Fibroblast of gingiva (primary cell): ENCODE measurements around the gene NAV2.
A peak's percentile ranks its signal among the peaks of the same experiment; 100 is the strongest.
"Not testable (repeated sequence)": the region's sequence is repeated elsewhere in the genome, so short reads cannot be mapped to it uniquely, and the experiment has no call there.

Source experiments
- DNase-seq: peaks from one replicate; pipeline ENCODE4 v3.0.0-alpha.2; 2011; ENCODE audit warnings: low read depth

NAV2 gene

GRCh38 chr11:19890308-19890707, 177.7 kb downstream of the NAV2 start:
- peak; percentile 32 for DNase-seq

GRCh38 chr11:19891022-19891421, 178.4 kb downstream of the NAV2 start:
- DNase-seq = no peak

GRCh38 chr11:19892387-19892786, 179.8 kb downstream of the NAV2 start:
- no peak for DNase-seq

- DNase-seq = peak; percentile 35
Measured at GRCh38 chr11:19892876-19893275, 180.2 kb downstream of the NAV2 start.

- DNase-seq = no peak
Measured at GRCh38 chr11:19894404-19894803, 181.8 kb downstream of the NAV2 start.

- not testable (repeated sequence) for DNase-seq
Measured at GRCh38 chr11:19895037-19895436, 182.4 kb downstream of the NAV2 start.

- no peak for DNase-seq
Measured at GRCh38 chr11:19895776-19896175, 183.1 kb downstream of the NAV2 start.

- DNase-seq = peak; percentile 72
Measured at GRCh38 chr11:19903620-19904069, 191.0 kb downstream of the NAV2 start.

GRCh38 chr11:19905280-19905853, 192.7 kb downstream of the NAV2 start:
- DNase-seq = peak; percentile 49

- DNase-seq = no peak
Measured at GRCh38 chr11:19906126-19906525, 193.5 kb downstream of the NAV2 start.

- DNase-seq = no peak
Measured at GRCh38 chr11:19907008-19907579, 194.5 kb downstream of the NAV2 start.

GRCh38 chr11:19907839-19908238, 195.2 kb downstream of the NAV2 start:
- DNase-seq = no peak

- peak; percentile 36 for DNase-seq
Measured at GRCh38 chr11:19910931-19911330, 198.3 kb downstream of the NAV2 start.

- peak; percentile 29 for DNase-seq
Measured at GRCh38 chr11:19912115-19912957, 199.7 kb downstream of the NAV2 start.

- DNase-seq = no peak
Measured at GRCh38 chr11:19912958-19913892, 200.6 kb downstream of the NAV2 start.

- DNase-seq = no peak
Measured at GRCh38 chr11:19913893-19914249, 201.2 kb downstream of the NAV2 start.

- no peak for DNase-seq
Measured at GRCh38 chr11:19915808-19916207, 203.2 kb downstream of the NAV2 start.

- no peak for DNase-seq
Measured at GRCh38 chr11:19917069-19917468, 204.4 kb downstream of the NAV2 start.

- DNase-seq = peak; percentile 31
Measured at GRCh38 chr11:19918302-19919049, 205.8 kb downstream of the NAV2 start.

- peak; percentile 93 for DNase-seq
Measured at GRCh38 chr11:19919050-19919561, 206.5 kb downstream of the NAV2 start.

GRCh38 chr11:19920982-19921381, 208.3 kb downstream of the NAV2 start:
- DNase-seq = no peak
